NCI-H128 (cell line): ENCODE measurements around the gene MORN3.
"Not testable (repeated sequence)": the region's sequence is repeated elsewhere in the genome, so short reads cannot be mapped to it uniquely, and the experiment has no call there.

Experiments used
- DNase-seq: peaks from one replicate; lab custom pipeline; 2025; ENCODE audit not compliant: unreplicated experiment; lab: John Stamatoyannopoulos, UW

Gene MORN3

DNA sequence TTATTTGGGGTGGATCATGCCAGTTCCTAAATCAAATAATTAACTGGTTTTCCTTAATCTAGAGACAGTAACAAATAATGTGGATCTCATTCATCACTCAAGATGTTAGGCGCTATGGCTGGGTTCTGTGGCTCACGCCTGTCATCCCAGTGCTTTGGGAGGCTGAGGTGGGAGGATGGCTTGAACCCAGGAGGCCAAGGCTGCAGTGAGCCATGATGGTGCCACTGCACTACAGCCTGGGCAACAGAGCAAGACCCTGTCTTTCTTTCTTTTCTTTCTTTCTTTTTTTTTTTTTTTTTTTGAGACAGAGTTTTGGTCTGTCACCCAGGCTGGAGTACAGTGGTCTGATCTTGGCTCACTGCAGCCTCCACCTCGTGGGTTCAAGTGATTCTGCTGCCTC, 23.3 kb upstream of the MORN3 start:
- not testable (repeated sequence) for DNase-seq

DNA sequence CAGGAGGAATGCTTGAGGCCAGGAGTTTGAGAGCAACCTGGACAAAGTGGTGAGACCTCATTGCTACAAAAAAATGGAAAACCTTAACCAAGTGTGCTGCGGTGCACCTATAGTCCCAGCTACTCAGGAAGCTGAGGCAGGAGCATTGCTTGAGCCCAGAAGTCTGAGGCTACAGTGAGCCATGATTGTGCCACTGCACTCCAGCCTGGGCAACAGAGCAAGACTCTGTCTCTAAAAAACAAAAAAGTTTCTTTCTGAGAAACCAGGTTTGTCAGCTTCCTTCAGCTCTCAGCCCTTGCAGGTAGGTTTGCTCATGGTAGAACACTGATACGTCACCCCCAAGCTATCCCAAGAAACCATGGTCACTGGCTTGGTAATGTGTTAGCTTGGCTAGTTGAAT, 20.0 kb upstream of the MORN3 start:
- DNase-seq, result no peak

DNA sequence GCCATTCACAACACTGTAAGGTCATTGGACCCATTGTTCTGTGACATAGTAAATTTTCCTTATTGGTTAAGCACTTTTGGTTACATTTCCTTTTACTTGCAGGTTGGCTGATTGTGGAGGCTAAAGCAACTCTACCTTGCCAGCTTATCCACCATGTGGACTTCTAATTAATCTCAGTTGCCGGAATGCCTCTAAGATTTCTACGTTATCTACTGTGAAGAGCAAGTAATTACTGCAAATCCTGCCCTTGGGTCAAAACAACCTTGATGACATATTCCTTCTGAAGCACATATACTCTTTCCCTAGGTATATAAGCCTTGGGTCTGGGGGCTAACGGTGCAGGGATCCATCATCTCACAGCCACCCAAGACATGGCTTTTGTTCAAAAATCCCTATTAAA, 19.5 kb upstream of the MORN3 start:
- DNase-seq, result no peak

DNA sequence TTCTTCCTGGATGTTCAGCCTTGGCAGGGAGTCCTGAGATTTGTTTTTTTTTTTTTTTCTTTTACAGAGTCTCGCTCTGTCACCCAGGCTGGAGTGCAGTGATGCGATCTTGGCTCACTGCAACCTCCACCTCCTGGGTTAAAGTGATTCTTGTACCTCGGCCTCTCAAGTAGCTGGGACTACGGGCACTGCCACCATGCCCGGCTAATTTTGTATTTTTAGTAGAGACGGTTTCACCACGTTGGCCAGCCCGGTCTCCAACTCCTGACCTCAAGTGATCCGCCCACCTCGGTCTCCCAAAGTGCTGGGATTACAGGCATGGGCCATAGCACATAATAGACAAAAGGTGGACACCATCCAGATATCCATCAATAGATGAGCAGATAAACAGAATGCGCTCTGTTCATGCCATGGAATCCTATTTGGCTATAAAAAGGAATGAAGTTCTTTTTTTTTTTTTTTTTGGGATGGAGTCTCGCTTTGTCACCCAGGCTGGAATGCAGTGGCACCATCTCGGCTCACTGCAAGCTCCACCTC, 10.3 kb upstream of the MORN3 start:
- DNase-seq, result not testable (repeated sequence)

DNA sequence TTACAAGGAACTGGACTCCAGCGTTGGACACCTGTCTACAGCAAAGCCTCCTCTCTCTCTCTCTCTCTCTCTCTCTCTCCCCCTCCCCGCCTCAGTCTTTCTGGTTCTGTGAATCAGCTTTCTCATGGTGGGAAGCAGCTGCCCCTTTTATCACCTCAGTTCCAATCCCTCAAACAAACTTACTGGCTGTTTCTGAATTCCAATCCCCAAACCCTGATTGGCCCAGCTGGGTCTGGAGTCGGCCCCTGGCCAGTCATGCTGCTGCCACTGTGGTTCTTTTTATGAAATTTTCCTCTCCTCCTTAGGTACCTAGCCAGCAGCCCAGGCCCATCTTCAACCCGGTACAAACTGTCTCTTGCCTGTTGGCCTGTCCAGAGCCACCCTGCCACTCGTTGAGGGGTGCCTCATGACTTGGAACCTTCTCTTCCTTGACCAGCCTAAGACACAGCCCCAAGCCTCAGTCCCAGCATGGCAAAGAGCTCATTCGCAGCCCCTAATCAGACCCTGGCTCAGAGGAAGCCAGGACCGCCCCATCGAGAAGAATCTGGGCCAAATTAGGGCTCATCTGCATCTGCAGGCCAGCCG, 9.4 kb upstream of the MORN3 start:
- DNase-seq, result no peak

DNA sequence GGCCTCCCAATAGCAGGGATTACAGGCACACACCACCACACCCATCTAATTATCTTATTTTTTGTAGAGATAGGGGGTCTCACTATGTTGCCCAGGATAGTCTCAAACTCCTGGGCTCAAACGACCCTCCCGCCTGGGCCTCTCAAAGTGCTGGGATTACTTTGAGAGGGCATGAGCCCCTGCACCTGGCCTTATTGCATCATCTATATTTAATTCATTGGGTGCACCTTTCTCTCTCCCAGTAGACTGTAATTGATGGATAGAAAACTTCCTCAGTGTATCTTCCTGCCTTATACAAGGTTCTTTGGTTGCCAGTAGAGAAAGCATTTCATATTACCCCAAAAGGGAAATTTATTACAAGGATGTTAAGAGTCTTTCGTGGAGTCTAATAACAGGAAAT, 8.9 kb upstream of the MORN3 start:
- no peak for DNase-seq

DNA sequence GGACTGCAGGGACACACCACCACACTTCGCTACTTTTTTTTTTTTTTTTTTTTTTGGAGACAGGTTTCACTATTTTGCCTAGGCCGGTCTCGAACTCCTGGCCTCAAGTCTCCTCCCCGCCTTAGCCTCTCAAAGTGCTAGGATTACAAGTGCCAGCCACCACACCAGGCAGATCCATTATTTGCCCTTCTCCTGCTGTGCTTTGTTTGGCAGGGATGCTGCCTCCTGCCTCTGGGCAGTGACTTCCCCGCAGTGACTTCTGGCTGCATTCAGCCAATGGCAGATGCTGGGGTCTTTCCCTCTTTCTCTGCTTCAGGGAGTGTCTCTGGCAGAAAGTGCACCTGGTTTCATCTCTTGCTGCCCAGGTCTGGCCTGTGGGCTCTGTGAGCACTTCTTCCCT, 6.7 kb upstream of the MORN3 start:
- DNase-seq, result no peak

DNA sequence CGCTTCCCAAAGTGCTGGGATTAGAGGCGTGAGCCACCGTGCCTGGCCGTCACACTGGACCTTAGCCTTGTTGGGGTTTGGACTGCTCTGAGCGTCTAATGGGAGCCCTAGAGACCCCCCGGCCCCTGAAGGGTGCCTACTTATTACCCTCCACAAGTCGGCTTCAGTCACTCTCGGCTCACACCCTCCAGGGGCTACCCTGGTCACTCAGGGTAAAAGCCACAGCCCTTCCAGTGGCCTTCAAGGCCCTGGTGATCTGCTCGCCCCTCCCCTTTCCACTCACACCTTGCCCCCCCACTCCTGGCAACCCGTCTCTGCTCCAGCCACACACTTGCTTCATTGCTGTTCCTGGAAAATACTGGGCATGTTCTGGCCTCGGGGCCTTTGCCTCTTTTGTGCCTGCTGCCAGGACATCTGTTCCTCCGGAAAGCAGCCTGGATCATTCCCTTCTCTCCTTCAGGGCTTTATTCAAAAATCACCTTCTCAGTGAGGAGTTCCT, 3.6 kb upstream of the MORN3 start:
- DNase-seq, result no peak

DNA sequence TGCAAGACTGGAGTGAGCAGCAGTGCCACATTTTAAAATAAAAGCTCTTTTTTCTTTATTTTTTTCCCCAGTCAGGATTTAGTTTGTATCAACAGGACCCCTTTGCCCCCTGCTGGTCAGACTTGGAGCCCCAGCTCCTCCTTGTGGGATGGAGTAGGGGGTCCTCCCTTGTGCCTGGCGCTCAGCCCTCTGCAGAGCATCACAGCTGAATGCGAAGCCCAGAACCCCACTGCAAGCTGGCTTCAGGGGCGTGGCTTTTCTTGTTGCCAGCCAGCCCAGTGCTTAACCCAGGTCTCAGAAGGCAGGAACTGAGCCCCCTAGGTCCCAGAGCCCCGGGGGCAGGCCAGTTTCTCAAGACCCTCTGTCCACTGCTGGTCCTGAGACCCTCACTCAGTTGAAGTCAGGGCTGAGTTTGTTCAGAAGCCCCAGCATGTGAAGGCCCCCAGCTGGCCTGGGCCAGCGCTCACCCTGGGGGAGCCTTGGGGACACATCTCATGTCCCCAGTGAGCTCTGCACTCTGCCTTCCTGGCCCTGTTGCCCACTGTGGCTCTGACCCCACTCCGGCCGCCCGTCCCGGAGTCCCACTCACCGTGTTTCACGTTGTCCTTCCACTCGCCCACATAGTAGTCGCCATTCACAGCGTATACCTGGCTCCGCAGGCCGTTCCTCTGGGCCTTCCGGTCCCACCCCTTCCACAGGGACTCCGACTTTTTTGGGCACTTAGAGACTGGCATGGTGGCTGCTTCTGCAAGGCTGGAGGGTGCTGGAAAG, 519 bp downstream of the MORN3 start:
- no peak for DNase-seq

DNA sequence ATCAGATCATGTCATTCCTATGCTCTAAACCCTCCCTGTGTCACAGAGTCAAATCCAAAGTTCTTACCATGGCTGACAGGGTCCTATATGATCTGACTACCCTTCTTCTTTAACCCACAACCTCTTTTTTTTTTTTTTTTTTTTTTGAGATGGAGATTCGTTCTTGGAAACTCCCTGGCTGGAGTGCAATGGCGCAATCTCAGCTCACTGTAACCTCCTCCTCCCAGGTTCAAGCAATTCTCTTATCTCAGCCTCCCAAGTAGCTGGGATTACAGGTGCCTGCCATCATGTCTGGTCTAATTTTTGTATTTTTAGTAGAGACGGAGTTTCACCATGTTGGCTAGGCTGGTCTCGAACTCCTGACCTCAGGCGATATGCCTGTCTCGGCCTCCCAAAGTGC, 2.6 kb downstream of the MORN3 start:
- not testable (repeated sequence) for DNase-seq

DNA sequence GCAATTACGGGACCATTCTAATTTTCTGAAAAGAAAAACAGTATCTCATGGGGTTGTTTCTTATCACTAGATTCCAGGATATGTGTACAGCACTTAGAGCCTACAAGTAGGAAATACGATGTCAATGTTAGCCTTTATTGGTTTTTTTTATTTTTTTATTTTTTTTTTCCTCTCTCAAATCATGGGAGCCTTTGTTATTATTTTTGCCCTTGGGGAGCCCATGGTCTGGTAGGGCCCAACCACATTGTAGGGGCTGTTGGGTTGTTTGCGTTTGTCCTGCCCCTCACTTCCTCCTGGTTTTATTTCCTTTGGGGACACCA, 5.9 kb downstream of the MORN3 start:
- no peak for DNase-seq

DNA sequence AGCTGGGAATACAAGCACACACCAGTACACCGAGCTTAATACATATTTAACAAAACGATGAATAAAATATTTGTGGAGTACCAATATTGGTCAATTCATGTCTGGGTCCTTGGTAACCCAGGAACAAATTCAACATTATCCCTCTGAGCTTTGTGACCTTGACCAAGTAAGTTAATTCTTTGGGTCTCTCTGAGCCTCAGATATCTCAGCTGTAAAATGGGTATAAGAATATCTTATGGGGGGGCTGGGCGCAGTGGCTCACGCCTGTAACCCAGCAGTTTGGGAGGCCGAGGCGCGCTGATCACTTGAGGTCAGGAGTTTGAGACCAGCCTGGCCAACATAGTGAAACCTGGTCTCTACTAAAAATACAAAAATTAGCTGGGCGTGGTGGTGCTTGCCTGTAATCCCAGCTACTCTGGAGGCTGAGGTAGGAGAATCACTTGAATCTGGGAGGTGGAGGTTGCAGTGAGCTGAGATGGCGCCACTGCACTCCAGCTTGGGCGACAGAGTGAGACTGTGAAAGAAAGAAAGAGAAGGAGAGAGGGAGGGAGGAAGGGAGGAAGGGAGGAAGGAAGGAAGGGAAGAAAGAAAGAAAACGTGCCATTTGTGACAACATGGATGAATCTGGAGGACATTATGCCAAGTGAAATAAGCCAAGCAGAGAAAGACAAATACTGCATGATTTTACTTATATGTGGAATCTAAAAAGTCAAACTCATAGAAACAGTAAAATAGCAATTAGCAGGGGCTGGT, 7.9 kb downstream of the MORN3 start:
- not testable (repeated sequence) for DNase-seq

DNA sequence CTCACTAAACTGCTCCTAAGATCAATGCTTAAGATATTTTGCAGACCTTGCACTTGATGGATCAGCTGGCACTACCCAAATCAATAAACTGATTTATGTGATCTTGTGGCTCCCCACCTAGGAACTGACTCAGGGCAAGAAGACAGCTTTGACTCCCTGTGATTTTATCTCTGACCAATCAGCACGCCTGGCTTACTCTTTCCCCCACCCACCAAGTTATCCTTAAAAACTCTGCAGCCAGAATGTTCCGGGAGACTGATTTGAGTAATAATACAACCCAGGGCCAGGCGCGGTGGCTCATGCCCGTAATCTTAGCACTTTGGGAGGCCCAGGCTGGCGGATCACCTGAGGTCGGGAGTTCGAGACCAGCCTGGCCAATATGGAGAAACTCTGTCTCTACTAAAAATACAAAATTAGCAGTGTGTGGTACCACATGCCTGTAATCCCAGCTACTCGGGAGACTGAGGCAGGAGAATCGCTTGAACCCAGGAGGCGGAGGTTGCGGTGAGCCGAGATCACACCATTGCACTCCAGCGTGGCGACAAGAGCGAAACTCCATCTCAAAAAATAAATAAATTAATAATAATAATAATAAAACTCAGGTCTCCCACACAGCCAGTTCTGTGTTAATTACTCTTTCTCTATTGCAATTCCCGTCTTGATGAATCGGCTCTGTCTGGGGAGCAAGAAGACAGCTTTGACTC, 12.0 kb downstream of the MORN3 start:
- DNase-seq, result no peak

DNA sequence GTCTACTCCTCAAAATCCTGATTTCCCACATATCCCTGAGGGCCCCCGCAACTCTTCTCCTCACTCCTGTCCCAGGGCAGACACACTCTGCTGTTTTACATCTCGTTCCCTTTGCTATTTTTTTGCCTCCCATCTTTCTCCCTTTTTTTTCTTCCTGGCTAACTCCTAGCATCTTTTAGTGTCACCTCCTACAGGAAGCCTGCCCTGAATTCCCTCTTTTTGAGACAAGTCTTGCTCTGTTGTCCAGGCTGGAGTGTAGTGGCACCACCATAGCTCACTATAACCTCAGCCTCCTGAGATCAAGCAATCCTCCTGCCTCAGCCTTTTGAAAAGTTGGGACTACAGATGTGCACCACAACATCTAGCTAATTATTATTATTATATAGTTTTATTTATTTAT, 13.3 kb downstream of the MORN3 start:
- DNase-seq, result no peak

DNA sequence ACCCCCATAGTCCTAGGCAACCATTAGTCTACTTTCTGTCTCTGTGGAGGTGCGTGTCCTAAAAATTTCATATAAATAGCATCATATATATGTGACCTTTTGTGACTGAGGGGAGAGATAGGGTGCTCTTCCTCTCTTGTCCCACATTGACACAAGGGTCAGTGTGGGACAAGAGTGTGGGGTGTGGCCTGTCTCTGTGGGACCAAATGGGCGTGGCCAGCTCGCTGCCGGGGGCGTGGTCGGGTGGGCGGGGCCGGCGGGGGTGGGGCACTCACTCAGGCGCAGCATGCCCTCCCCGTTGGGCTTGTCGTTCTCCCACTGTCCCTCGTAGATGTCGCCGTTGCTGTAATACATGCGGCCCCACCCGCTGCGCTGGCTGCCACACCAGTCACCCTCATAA, 15.5 kb downstream of the MORN3 start:
- no peak for DNase-seq

DNA sequence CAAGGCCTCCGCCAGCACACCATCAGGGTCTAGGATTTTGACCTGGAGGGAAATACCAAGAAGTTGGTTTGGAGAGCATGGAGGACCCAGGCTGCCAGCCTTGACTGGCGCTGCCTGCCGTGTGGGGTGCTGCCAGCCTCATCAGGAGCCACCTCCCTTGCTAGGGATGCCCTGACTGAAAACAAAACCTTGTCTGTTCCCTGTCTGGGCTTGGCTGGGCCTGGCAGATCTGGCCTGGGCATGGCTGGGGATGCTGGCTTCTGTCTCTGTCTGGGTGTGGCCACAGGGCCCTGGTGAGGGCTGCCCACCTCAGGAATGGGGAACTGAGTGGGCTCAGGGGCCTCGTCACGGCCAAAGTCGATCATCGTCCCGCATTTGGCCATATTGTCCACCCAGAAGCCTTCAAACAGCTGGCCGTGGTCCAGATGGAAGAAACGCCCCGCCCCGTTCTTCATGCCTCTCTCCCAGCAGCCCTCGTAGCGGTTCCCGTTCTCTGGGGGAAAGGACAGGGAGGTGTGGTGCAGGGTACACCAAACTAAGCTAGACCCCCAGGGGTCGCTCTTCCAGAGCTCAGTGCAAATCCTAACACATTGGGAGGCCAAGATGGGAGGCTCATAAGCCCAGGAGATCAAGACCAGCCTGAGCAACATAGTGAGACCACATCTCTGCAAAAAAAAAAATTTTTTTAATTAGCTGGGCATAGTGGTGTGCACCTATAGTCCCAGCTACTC, 16.5 kb downstream of the MORN3 start:
- DNase-seq, result no peak

DNA sequence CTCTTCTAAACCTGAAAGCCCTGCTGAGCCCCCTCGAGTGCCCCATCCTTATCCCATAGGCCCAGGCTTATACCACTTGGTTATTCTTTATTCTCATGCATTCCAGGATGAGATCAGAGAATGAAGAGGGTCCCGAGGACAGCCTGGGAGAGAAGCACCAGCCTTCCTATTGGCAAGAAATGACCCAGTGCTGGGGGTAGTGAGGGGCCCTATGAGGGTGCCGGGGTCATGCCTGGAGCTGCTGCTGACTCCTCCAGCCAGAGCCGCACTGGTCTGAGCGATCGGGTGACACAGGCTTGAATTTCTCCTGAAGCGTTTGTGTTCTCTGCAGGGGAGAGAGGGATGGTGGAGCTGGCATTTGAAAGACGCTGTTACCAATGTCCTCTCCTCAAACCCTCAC, 18.1 kb downstream of the MORN3 start:
- no peak for DNase-seq

DNA sequence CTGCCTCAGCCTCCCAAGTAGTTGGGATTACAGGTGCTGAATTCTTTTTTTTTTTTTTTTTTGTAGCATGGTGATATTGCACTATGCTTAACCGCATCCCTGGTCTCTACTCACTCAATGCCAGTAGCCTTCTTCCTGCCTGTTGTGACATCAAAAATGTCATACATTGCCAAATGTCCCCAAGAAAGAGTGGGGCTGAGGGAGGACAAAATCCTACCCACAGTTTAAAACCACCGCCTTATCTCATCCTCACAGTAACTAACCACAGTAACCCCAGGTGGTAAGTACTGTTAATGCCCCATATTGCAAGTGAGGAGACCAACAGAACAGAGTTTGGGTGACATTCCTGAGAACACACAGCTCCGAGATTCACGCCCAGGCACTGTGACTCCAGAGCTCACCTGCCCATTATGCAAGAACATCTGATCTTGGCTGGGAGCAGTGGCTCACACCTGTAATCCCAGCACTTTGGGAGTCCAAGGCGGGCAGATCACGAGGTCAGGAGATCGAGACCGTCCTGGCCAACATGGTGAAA, 19.6 kb downstream of the MORN3 start:
- no peak for DNase-seq

DNA sequence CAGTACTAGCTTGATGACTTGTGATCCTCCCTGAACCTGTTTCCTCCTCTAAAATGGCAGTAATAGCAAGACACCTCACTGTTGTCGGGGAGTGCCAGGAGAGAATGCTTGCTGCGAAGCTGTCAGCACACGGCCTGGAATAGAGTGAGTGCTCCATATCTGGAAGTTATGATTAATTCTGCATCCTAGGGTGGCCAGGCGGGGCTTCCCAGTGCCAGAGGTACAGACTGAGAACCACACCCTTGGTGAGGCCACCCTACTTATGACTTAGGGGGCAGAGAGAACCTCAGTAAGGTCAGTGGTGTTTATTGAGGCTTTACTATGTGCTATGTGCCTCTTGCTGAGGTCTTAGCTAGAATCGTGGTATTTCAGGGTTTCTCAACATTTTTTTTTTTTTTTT, 20.1 kb downstream of the MORN3 start:
- no peak for DNase-seq

DNA sequence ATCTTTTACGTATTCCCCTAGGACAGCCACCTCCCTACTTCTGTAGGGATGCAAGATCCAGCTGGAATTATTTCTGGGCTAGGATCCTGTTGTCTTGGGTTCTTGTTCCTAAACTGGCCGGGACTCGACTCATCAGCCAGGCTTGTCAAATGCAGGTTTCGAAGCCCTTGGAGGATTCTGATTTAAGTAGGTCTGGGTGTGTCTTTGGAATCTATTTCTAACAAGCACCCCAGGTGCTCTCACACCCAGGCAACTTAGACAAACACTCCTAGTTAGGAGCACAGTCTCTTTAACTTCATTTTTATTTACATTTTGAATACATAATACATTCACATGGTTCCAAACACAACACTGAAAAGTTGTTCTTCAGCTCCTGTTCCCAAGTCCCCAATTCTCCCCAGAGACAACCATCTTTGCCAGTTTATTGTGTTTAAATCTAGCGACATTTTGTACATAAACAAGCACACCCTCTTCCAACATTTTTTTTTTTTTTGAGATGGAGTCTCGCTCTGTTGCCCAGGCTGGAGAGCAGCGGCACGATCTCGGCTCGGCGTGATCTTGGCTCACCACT, 20.9 kb downstream of the MORN3 start:
- DNase-seq, result no peak
